Omental fat pad (tissue), 4 donors: ENCODE results near the gene ARHGAP28. TPM values are rescaled to one million over a fixed set of nuclear protein-coding genes. Genes with fewer than 3 reads are reported as not detected.

Experiments used
- ATAC-seq: fragments of 150-250 bp; one replicate; pipeline ENCODE4 v1.9.1; 2016; ENCODE audit warnings: mild to moderate bottlenecking, moderate library complexity; ENCODE audit not compliant: low FRiP score
- DNase-seq: peaks from one replicate; pipeline ENCODE4 v3.0.0-alpha.2; 2019; ENCODE audit warnings: low spot score
- total RNA-seq, 4 donors: library from RNA; depleted of rRNA; stranded (reverse); fragments of >200 nt; gene quantifications; one replicate each; pipeline ENCODE4 v1.1.0, GENCODE V29; 2016
- TF ChIP-seq, protein P1 (sequence below), 3 donors: fragments of 450-650 bp; IDR thresholded peaks; one replicate each; pipeline ENCODE4 v1.5.1; 2016 to 2017; ENCODE audit warnings: antibody characterized with exemption in 3 of 3, mild to moderate bottlenecking in 3 of 3, moderate library complexity in 2 of 3

Gene ARHGAP28
- total RNA-seq, 4 donors from 2014 or later: 4.7 to 23.7 (median 10.4) TPM

DNA sequence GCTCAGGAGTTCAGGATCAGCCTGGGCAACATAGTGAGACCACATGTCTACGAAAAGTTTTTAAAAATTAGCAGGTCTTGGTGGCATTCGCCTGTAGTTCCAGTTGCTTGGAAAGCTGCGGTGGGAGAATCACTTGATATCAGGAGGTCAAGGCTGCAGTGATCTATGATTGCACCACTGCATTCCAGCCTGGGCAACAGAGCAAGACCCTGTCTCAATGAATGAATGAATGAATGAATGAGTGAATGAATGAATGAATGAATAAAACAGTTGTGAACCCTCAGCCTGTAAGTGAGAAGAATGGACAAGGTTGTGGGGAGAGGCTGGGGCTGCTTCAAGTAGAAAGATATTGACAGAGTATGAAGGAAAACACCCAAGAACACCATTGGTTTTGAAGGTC lies 48.0 kb downstream of the ARHGAP28 start:
- DNase-seq: no peak
- no peak for ATAC-seq
- TF ChIP-seq, protein P1, sequence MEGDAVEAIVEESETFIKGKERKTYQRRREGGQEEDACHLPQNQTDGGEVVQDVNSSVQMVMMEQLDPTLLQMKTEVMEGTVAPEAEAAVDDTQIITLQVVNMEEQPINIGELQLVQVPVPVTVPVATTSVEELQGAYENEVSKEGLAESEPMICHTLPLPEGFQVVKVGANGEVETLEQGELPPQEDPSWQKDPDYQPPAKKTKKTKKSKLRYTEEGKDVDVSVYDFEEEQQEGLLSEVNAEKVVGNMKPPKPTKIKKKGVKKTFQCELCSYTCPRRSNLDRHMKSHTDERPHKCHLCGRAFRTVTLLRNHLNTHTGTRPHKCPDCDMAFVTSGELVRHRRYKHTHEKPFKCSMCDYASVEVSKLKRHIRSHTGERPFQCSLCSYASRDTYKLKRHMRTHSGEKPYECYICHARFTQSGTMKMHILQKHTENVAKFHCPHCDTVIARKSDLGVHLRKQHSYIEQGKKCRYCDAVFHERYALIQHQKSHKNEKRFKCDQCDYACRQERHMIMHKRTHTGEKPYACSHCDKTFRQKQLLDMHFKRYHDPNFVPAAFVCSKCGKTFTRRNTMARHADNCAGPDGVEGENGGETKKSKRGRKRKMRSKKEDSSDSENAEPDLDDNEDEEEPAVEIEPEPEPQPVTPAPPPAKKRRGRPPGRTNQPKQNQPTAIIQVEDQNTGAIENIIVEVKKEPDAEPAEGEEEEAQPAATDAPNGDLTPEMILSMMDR (IDR thresholded peaks at IDR 0.05): no peak

DNA sequence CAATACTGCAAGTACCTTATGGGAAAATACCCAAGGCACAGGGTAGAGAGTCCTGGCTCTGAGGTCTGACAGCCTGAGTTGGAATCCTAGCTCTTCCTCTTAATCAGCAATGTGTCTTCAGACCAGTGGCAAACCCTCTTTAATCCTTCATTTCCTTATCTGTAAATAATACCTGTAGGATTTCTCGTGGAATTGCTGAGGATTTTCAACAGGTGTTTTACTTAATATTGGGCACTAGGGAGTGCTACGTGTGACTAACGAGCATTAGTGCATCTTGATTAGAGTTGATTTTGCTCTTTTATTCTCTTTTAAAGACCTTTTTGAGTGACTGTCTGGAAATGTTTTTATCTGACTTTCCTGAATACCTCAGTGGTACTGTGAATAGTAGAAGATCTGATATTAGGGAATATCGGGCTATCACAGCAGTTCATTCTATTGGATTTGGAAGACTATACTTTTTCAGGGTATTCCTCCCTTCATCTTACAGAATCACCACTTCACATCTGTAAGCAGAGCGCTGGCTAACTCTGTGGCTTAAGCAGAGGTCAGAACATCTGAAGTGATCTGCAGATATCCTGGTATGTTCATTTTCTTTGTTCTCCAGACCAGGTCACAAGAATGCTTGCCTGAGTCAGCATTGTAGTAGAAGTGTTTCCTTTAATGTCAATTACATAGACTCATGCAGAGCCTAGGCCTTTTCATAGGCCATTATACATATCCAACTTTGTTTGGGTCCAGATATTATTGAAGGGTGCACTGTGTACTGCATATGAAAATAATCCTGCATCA lies 49.1 kb downstream of the ARHGAP28 start:
- TF ChIP-seq, protein P1 (IDR thresholded peaks at IDR 0.05): no peak
- no peak for ATAC-seq

DNA sequence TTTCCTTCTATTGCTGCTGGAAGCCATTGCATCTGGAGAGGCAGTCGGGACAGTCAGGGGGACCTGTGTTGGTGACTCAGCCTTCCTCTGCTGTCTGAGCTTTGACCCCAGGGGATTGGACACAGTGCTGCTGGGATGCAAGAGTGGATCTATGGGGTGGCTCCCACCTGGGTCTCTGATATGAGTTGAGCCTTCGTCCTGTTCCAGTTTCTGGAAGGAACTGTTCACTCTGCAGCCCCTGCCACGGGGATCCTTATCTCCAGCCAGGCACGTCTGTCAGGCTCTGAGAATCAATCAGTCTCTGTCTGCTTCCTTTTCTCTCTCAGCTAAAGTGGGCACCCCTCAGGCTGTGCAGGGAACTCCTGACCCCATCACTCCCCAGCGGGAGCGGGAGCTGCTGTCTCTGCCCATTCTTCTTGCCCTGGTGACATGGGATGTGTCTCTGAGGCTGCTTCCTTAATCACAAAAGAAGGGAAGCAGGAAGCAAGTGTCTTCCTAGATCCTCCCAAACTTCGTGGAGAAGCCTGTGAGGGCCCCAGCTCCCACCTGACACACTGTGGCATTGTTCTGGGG lies 51.7 kb downstream of the ARHGAP28 start:
- peak; percentile 15 for ATAC-seq
- DNase-seq: no peak
- TF ChIP-seq, protein P1 (IDR thresholded peaks at IDR 0.05): no peak

More for the DNA sequence above, 49.1 kb downstream of the ARHGAP28 start:
- no peak for DNase-seq

DNA sequence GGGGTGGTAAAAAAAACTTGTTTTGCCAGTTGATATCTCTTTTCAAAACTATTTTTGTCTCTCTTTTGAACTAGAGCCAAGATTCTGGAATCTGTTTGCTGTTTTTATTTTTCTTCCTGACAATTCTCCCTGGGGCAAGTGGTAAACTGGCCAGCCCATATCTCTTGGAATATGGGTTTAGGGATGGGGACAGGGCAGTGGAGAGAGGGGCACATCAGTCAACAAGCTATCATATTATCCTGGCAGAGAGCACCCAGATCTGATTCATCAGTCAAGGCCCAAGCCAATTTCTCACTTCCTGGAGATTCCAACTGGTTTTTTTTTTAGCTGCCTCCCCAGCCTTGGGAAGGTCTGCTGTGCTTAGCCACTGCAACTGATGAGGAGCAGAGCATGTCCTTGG lies 52.3 kb downstream of the ARHGAP28 start:
- TF ChIP-seq, protein P1 (IDR thresholded peaks at IDR 0.05): no peak
- ATAC-seq (peak; percentile 55), DNase-seq (no peak)

DNA sequence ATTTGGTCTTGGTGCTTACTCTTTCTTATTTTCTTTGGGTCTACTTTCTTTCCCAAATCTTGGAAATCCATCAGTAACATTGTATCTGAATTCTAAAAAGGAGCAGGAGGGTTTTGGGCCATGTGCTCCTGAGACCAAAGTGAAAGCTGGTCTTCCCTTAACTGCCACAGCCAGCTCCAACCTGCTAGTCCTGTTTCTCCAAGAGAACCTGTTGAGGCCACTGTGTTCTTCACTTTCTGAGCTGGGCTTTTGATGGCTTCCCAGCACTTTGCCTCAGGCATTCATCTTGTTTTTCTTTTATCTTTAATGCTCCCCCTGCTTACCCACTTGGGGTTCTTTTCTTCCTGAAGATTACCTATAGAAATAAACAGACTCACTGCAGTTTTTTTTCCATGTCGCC lies 53.3 kb downstream of the ARHGAP28 start:
- TF ChIP-seq, protein P1 (IDR thresholded peaks at IDR 0.05): no peak
- ATAC-seq (no peak), DNase-seq (no peak)

DNA sequence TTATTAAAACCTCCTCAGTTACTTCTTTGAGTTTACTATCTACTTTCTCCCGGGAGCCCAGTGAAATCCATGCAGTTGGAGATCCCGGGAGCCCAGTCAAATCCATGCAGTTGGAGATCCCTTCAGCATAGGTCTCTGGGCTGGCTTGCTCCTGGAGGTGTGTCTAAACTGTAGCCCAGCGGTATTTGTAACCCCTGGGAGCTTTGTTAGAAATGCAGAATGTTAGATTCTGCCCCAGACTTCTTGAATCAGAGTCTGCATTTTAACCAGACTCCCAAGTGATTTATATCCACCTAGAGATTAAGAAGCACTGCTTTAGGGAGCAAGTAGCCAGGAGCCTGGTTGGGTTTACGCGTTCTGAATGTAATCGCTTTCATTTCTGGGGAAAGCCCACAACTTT lies 54.5 kb downstream of the ARHGAP28 start:
- TF ChIP-seq, protein P1 (IDR thresholded peaks at IDR 0.05): no peak
- no peak for ATAC-seq
- no peak for DNase-seq

DNA sequence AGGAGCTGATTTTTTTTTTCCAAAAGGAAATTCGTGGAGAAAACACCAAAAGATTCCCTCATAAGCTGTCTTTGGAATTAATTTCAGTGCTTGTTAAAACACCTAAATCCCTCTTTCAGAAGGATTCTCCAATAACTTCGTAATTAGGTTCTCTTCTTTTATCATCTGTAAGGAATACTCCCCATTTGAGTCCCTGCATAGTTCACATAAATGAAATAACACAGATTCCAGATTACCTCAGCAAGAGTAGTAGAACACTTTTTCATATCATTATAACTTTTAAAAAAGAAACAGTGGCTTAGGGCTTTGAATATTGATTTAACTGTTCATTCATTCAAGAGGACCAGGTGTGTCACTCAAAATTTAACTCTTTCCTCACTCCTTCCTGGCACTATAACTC lies 55.5 kb downstream of the ARHGAP28 start:
- no peak for ATAC-seq
- TF ChIP-seq, protein P1 (IDR thresholded peaks at IDR 0.05): no peak
- DNase-seq: no peak
